GM21737 (cell line): Measurements from ENCODE around the gene HRH2.
"Not testable (repeated sequence)": the region's sequence is repeated elsewhere in the genome, so short reads cannot be mapped to it uniquely, and the experiment has no call there.

Experiments used
- ATAC-seq: cut with Tn5 transposase; IDR thresholded peaks from one replicate; pipeline ENCODE4 v1.9.1; 2021; ENCODE audit warnings: mild to moderate bottlenecking, moderate library complexity; ENCODE audit not compliant: unreplicated experiment

HRH2 gene

DNA sequence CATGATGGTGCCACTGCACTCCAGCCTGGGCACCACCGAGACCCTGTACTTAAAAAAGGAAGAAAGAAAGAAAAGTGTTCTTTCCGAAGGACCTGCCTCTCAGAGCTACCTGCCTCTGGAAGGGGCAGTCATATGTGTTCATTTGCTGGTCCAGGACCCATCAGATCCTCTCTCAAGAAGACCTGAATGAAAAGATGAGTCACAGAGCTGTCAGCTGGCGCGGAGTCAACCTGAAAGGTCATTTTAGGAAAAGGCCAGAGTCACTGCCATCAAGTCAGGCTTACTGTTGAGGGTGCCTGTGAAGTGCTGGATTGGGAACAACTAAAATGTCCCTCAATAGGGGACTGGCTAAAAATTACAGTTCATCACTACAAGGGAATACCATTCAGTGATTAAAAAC, 14.9 kb upstream of the HRH2 start:
- ATAC-seq: no peak

DNA sequence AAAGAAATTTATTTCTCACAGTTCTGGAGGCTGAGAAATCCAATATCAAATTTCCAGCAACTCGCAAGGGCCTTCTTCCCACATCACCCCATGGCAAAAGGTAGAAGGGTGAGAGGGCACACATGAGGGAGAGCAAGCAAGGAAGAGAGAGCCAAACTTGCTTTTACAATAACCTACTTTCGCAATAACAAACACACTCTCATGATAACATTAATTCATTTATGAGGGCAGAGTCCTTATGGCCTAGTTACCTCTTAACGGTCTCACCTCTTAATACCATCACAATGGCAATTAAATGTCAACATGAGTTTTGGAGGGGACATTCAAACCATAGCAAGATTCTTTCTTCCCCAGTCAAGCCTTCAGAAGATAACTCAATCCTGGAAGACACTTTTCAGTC, 11.6 kb upstream of the HRH2 start:
- no peak for ATAC-seq

DNA sequence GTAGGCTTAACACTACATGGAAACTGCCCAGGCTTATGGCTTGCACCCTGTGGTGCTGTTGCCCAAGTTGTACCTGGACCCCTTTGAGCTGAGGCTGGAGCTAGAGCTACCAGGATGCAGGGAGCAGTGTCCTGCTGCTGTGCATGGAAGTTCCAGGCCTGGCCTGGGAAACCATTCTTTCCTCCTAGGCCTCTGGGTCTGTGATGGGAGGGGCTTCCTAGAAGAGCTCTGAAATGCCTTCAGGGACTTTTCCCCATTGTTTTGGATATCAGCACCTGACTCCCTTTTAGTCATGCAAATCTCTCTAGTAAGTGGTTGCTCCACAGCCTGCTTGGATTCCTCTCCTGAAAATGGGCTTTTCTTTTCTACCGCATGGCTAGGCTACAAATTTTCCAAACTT, 7.9 kb upstream of the HRH2 start:
- ATAC-seq: no peak

DNA sequence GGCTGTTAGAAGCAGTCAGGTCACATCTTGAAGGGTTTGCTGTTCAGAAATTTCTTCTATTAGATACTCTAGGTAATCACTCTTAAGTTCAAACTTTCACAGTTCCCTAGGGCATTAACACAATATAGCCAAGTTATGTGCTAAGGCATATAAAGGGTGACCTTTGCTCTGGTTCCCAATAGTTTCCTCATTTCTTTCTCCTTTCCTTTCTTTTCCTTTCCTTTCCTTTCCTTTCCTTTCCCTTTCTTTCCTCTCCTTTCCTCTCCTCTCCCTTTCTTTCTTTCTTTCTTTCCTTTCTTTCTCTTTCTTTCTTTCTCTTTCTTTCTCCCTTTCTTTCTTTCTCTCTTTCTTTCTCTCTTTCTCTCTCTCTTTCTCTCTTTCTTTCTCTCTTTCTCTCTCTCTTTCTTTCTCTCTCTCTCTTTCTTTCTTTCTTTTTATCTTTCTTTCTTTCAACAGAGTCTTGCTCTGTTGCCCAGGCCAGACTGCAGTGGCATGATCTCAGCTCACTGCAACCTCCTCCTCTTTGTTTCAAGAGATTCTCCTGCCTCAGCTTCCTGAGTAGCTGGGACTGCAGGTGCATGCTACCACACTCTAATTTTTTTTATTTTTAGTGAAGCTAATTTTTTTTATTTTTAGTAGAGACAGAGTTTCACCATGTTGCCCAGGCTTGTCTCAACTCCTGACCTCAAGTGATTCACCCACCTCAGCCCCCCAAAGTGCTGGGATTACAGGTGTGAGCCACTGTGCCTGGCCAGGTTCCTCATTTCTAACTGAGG, 7.3 kb upstream of the HRH2 start:
- ATAC-seq: not testable (repeated sequence)

DNA sequence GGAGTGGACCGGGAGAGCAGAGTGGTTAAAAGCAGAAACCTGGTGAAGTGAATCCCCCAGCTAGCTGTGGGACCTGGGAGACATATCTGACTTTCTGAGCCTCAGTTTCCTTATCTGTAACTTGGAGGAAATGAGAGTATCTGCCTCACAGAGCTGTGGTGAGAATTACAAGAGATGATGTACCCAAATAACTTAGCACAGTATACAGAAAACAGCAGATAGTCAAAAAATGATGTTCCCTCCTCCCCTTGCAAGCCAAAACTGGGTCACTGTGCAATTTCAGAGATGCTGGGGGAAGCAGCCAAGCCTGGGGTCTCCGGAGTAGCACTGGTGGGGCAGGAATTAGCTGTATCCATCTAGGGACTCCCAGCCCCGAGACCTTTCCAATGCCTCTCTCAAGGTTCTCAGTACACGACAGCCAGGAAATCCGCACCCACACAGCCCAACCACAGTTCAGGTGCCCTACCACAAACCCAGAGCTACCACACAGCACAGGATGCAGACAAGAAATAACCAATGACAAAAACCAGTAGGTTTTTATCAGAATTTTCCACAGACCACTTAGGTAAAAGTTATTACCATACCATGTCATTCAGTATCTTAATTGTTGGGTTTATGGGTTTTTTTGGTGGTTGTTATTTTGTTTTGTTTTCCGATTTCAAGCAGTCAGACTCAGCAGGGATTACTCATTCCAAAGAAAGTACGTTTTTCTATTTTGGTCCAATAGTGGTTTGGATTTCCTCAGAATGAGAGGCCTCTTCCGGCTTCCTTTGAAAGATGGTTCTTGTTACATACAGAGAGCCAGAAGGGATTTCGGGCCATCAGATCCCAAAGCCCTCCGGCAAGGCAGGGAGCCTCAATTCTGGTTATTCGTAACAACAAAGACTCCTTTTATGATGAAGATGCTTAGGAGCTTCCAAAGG, 4.9 kb upstream of the HRH2 start:
- ATAC-seq: no peak

DNA sequence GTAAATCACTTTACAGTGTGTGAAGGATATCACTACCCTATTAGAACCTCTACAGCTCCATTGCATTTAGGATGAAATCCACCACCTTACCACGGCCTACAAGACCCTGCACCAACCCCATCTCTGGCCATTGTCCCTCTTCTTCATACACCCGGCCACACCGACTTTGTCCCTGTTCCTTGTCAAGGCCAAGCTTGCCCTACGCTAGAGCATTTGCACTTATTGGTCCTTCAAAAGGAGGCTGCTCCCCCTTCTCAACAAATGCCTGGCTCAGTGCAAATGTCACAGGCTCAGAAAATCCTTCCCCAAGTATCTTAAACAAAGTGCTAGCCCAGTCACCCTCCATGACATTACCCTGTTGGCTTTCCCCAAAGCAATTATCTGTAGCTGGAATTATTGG, 4.1 kb upstream of the HRH2 start:
- no peak for ATAC-seq

DNA sequence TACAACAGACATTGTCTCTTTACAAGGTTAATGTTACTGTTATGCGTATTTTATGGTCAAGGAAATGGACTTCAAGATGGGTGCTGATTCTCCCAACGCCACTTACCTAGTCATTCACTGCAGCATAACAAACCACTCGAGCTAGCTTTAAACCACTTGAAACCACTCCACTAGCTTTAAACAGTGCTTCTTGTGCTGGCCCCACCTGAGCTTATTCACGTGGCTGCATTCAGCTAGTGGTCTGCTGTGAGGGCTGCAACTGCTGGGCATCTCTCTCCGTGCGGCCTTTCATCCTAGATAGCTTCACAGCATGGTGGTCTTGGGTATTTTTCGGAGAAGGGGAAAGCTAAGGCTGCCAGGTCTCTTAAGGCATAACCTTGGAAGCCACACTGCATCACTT, 3.5 kb upstream of the HRH2 start:
- ATAC-seq: no peak

DNA sequence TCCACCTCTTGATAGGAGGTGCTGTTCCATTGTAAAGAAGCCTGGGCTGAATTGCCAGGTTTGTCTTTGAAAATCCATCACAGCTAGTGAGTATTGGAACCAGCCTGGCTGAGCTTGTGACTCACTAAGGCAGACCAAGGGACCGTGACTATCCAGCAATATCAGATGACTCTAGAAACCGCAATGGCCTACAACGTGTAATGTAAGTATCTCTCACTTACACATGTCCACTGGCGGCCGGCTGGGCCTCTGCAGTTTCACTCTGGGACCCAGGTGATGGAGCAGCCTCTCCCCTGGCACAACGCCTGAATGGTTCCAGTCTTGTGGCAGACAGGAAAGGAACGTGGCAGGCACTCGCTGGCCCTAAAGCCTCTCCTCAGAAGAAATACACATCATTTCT, 3.1 kb upstream of the HRH2 start:
- ATAC-seq: no peak

DNA sequence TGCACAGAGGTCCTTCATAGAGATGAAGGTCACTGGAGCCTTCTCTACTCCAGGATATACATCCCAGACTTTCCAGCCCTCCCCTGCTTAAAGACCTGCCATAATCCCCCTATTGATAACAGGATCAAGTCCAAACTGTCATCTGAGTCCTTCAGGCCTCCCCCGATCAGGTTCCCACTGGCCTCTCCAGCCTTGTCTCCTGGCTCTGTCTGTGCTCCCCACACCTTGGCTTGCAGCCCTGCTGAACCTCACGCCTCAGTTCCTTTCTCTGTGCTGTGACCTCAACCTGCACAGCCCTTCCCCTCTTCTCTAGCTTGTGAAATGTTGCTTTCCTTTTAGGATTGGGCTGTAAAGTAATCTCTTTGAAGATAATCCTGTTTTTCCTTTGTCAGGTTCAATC, 2.5 kb upstream of the HRH2 start:
- ATAC-seq: no peak

DNA sequence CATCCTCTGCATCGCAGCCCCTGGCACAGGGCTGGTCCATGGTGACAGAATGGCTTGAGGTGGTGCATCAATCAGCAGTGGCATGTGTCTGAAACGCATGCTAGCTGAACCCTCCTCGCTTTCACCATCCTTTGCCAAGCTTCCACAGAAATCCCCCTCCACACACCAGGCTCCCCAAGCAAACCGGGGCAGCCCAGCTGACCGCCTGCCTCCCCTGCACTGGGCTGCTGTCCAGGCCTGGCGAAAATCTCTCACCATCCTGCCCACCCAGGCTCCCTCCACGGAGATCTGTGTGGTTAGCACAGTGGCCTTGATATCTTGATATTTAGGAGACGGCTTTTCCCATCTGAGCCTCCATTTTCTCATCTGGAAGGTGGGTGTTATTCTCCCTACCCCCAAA, 905 bp upstream of the HRH2 start:
- no peak for ATAC-seq

DNA sequence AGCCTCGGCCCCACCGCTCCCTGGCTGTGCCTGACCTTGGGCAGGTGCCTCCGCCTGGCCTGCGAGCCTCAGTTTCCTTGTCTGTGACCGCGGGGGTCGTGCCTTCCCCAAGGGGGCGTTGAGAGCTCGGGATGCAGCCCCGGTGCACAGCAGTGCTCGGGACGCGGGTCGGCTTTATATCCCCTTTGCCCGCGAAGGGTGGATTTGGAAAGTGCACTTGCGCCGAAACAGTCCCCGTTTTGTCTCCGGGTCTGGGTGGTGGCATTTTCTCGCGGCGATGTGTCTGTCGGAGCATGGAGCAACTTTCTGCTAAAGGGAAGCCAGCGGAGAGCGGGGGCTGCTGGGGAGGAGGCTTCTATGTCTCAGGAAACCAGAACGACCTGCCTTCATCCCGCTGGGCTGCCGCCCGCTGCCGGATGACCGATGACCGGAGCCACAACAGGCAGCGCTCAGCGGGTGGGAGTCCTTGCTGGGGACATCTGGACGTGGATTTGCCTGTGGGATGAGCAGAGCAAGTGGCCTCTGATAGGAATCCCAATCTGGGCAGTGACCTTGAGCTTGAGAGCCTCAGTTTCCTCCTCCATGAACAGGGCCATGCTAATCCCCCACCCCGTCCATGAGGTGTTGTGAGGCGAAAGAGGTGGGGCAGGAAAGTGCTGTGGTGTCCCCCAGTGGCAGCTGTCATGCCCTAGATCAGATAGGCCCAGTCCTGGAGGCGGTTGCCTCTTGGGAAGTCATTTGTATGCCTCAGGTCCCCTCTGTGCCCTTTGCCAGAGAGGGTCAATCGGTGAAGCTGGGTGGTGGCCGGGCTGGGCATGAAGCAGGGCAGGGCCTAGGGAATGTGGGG, 651 bp downstream of the HRH2 start:
- ATAC-seq: no peak

DNA sequence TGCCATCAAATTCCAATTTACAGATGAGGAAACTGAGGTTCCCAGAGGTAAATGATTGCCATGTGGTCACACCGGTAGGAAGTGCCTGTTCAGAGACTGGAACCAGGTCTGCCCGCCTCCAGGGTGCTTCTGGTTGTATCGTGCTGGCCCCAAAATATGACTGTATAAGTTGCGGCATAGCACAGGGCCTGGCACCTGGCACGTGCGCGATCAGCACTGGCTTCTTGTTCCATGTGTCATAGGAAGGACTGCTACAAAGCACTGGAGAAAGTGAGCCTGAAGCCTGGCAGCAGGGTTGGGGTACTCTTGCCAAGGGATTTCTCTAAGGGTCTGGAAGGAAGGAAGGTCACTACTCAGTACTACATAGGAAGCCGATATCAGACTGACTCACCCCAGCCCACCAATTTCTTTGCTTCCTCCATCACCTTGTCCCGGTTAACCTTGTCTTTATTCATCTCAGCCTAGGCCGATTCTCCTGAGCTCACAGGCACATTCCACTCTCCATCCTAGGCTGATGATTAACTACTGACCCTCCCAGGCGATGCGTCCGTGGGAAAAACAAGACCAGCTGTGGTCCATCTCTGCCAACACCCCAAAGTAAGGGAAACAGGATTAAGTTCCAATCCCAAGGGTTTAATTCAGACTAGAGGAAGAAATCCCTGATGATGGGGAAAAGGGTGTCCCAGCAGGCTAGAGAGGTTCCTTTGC, 1.8 kb downstream of the HRH2 start:
- no peak for ATAC-seq

DNA sequence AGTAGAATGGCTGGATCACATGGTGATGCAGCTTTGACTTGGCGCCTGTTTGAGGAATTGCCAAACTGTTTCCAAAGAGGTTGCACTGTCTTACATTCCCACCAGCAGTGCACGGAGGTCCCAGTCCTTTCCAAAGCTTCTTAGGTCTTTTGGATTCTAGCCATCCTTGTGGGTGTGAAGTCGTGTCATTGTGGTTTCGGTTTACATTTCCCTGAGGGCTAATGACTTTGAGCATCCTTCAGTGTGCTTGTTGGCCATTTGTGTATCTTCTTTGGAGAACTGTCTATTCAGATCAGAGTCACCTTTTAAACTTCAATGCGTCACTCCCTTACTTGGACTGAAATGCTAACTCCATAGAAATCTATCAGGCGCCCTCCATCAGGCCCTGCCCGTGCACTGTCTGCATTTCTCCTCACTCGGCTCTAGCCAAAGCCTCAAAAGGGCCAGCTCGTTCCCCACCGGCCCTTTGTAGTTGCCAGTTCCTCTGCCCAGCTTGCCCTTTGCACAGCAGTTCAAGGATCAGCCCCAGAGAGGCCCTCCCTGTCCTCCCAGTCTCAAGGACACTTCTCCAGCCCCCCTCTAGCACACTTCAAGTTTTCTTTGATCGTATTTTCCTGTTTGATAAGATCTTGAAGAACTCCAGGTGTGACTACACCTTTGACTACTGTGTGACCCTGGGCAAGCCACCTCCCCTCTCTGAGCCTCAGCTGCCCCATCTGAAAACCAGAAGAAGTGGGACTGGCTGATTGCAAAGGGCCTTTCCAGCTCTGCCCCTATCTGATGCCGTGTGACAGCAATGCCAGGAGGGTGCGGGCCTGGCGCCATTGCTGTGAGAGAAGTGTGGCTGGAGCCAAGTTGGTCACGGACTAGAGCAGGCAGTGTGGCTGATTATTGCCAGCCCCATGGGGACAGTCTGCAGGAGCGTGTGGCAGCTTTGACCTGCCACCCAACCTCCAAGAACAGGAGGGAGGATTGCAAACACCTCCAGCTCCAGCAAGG, 5.6 kb downstream of the HRH2 start:
- ATAC-seq: no peak

DNA sequence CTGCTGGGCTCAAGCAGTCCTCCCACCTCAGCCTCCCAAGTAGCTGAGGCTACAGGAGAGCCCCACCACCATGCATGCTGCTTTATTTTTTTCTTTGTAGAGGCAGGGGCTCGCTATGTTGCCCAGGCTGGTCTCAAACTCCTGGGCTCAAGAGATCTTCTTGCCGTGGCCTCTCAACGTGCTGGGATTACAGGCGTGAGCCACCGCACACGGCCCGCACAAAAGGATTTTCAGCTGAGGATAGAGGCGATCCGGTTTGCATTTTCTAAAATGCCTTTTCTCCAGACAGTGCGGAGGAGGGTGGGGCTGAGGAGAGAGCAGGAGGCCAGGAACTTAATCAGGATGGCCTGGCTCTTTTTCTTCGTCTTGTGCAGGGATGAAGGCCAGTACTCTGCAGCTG, 6.9 kb downstream of the HRH2 start:
- no peak for ATAC-seq

DNA sequence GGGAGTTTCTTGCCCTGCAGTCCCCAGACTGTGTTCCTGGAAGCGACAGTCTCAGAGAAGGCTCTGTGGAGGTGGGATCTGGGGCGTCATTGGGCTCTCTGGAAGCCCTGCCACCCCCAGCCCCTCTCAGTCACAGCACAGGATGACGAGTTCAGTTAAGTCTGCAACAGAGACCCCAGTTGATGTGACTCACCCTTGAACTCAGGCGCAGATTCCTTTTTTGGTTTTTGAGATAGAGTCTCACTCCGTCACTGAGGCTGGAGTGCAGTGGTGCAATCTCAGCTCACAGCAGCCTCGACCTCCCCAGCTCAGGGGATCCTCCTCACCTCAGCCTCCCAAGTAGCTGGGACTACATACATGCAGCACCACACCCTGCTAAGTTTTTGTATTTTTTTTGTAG, 8.3 kb downstream of the HRH2 start:
- no peak for ATAC-seq

DNA sequence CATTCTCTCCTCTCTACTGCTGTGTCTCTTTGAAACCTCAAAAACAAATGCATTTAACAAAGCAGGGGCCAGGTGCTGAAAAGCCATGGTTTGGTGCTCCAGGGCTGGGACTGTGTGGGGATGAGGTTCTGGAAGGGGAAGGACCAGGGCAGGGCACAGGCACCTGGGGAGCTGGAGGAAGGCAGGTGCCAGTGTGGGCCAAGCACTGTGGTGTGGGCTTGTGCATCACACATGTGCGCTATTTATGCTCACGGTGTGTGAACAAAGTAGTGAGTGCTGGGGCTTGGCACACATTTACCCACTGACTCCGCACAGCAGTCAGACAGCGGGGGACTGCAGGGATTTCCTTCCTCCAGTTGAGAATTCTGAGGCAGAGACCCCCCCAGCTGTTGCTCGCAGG, 10.1 kb downstream of the HRH2 start:
- ATAC-seq: no peak

DNA sequence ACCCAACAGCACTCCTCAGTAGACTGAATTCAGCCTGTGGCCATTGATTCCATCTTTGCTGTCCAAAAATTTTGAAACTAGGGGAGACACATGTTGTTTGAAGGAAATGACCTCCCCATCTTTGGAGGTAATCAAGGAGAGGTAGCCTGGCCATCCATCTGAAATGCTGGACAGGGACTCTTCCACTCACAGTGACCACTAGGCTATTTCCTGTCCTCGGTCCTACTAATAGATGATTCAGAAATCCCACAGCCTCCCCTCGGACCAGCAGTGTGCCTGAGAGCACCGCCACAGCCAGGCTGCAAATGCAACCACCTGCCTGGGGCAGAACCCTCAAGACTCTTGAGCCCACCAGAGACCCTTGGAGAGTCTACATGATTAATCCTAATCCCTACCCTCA, 12.5 kb downstream of the HRH2 start:
- no peak for ATAC-seq

DNA sequence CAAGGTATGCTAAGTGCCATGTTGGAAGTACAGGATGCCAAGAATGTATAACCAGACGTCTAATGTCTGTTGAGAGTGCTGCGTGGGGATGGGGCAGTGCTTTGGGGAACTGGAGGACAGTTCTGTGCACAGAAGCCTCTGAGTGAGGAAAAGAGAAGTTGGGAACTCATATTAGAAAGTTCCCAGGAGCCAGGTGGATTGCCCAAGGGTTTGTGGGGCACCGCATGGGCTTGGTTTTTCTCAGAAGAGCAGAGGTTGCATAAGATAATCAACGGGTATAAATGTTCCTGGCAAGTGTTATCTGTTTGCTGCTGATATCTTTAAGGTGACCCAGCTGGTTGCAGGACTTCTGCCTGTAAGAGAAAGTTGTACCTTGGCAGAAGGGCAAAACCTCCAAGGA, 13.1 kb downstream of the HRH2 start:
- ATAC-seq: no peak

DNA sequence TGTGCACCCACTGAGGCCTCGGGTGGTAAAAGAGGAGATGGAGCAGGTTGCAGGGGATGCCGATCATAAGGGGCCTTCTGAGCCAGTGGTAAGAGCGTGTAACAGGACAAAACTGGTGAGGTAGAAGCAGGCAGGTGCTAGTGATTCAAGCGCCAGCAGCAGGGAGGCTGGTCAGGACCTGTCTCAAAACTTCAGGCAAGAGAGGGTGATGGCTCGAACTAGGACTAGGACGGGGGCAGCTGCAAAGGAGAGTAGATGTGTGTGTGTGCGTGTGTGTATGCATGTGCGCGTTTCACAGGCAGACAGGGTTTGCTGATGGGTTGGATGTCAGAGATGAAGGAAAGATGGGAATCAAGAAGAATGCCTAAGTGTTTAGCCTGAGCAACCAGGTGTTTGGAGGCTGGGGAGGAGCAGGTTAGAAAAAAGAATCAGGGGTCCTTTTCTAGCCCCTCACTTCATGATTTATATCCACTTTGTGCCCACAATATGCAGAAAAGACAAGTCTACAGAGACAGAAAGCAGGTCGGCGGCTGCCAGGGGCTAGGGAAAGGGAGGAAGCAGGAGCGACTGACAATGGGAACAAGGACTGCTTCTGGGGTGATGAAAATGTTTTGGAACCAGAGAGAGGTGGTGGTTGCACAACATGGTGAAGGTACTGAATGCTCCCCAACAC, 15.2 kb downstream of the HRH2 start:
- ATAC-seq: no peak
